Stomach (tissue), 9 donors: Measurements from ENCODE around the gene CITED4. TPM values are rescaled to one million over a fixed set of nuclear protein-coding genes. Genes with fewer than 3 reads are reported as not detected.

ENCODE experiments used
- DNase-seq, 2 donors: peaks; one replicate each; pipeline versions ENCODE4 v3.0.0 to v3.0.0-alpha.2; 2013 to 2019
- H3K27ac ChIP-seq, 5 donors: fragments of 200-600 bp in 4 of 5; sonication (generic) in 4 of 5; one replicate each; pipeline ENCODE4 v1.5.1; 2013 to 2019; ENCODE audit warnings: mild to moderate bottlenecking in 1 of 5, moderate library complexity in 1 of 5
- H3K27me3 ChIP-seq, 3 donors: fragments of 200-600 bp; sonication (generic); one replicate each; pipeline ENCODE4 v1.5.1; 2017 to 2019; ENCODE audit warnings: mixed run types in 1 of 3
- H3K36me3 ChIP-seq, 4 donors: fragments of 200-600 bp; sonication (generic); 1 replicate in 3 of 4; 2 replicates in 1 of 4; pipeline ENCODE4 v1.5.1; 2016 to 2019
- H3K4me1 ChIP-seq, 4 donors: fragments of 200-600 bp; sonication (generic); one replicate each; pipeline ENCODE4 v1.5.1; 2016 to 2019
- H3K4me3 ChIP-seq, 4 donors: fragments of 200-600 bp; sonication (generic) in 3 of 4; one replicate each; pipeline ENCODE4 v1.5.1; 2016 to 2019; ENCODE audit warnings: mild to moderate bottlenecking in 1 of 4
- H3K9me3 ChIP-seq, 4 donors: fragments of 200-600 bp; sonication (generic); one replicate each; pipeline ENCODE4 v1.5.1; 2016 to 2019
- EP300 ChIP-seq: sonication (generic); formaldehyde crosslinking; IDR thresholded peaks from one replicate; pipeline ENCODE4 v1.6.1; 2017; ENCODE audit warnings: antibody characterized with exemption
- POLR2A ChIP-seq, 4 donors: fragments of 450-650 bp; IDR thresholded peaks; one replicate each; pipeline ENCODE4 v1.6.1; 2016; ENCODE audit warnings: antibody characterized with exemption in 4 of 4, control low read depth in 2 of 4, mild to moderate bottlenecking in 1 of 4, moderate library complexity in 1 of 4
- POLR2AphosphoS5 ChIP-seq, 3 donors: sonication (generic); formaldehyde crosslinking; IDR thresholded peaks; one replicate each; pipeline ENCODE4 v1.6.1; 2016; ENCODE audit warnings: antibody characterized with exemption in 3 of 3
- WGBS, 5 donors: extraction: QIAGEN DNeasy Blood & Tissue Kit in 3 of 5; methylation state at CpG; one replicate each; pipeline versions ENCODE4 v1.1.5 to v1.1.7; 2013 to 2018; 5-methylcytosine and 5-hydroxymethylcytosine counted together
- intact Hi-C: fragments of 100-400 bp; cut with DNase I; formaldehyde crosslinking; loops from one replicate; pipeline ENCODE4 v1.15.1; 2023; ENCODE audit warnings: low total_unique reads
- polyA plus RNA-seq, 3 donors: library from polyadenylated mRNA; stranded (reverse); fragments of 200-250 nt; gene quantifications; one replicate each; pipeline ENCODE4 v1.2.3, GENCODE V29; 2013
- total RNA-seq, 5 donors: library from RNA; depleted of rRNA; stranded (reverse); fragments of >200 nt; gene quantifications; one replicate each; pipeline versions ENCODE4 v1.1.0 to v1.2.3, GENCODE V29; 2014 to 2016
- TF ChIP-seq, protein P1 (sequence below), 7 experiments: fragments of 450-650 bp in 4 of 7; fragments of 200-600 bp in 3 of 7; sonication (generic) in 3 of 7; IDR thresholded peaks; one replicate each; pipeline ENCODE4 v1.5.1; 2016 to 2019; ENCODE audit warnings: antibody characterized with exemption in 7 of 7, control low read depth in 2 of 7, mild to moderate bottlenecking in 1 of 7
- donor health status: healthy with polysubstance abuse.
- donor health status: Bipolar disorder and iron deficiency.
- donor health status: healthy.

Gene CITED4
- total and polyA plus RNA-seq, 8 donors, result 2.6 to 152 (median 28.7) TPM

DNA sequence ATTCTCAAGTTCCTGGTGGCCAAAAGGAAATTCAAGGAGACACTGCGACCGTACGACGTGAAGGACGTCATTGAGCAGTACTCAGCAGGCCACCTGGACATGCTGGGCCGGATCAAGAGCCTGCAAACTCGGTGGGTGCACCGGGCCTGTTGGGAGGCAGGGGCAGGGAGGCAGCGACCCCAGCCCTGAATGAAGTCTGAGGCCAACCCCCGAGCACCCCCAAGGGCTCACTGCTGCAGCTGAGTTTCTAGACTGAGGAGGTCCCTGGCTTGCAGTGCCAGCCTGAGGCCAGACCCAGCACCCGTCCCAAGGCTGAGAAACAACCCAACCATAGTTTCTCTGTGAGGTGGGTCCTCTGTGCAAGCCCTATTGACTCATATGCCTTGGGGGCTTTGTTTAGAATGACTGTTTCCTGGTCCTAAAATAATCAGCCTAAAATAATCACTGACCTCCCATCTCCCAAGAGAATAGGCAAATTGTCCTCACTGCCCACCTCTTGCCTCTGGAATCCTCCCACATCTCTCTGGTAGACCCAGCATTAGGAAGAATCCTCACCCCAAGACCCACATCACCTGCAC is 27.1 kb downstream of the CITED4 start:
- DNase-seq, result no peak
- peaks cover 0 to 63% (median 8%) of the 10 kb centered on the region in 4 donors for H3K36me3 ChIP-seq
- 83 to 90% (median 88%) methylated on average over 10 to 11 of the region's 11 CpGs for WGBS, 5 donors
- no peak overlapping the region for H3K27ac ChIP-seq
- H3K9me3 ChIP-seq, result no peaks in the 10 kb centered on the region
- H3K27me3 ChIP-seq, result no peaks in the 10 kb centered on the region
- intact Hi-C loops, result no loop called here
- no peak overlapping the region for H3K4me3 ChIP-seq
- TF ChIP-seq POLR2A (IDR thresholded peaks at IDR 0.05) (no peak), EP300 (no peak), POLR2AphosphoS5 (IDR thresholded peaks at IDR 0.05) (no peak)
- TF ChIP-seq, protein P1, sequence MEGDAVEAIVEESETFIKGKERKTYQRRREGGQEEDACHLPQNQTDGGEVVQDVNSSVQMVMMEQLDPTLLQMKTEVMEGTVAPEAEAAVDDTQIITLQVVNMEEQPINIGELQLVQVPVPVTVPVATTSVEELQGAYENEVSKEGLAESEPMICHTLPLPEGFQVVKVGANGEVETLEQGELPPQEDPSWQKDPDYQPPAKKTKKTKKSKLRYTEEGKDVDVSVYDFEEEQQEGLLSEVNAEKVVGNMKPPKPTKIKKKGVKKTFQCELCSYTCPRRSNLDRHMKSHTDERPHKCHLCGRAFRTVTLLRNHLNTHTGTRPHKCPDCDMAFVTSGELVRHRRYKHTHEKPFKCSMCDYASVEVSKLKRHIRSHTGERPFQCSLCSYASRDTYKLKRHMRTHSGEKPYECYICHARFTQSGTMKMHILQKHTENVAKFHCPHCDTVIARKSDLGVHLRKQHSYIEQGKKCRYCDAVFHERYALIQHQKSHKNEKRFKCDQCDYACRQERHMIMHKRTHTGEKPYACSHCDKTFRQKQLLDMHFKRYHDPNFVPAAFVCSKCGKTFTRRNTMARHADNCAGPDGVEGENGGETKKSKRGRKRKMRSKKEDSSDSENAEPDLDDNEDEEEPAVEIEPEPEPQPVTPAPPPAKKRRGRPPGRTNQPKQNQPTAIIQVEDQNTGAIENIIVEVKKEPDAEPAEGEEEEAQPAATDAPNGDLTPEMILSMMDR (IDR thresholded peaks at IDR 0.05), result no peak
- no peaks in the 10 kb centered on the region for H3K4me1 ChIP-seq

DNA sequence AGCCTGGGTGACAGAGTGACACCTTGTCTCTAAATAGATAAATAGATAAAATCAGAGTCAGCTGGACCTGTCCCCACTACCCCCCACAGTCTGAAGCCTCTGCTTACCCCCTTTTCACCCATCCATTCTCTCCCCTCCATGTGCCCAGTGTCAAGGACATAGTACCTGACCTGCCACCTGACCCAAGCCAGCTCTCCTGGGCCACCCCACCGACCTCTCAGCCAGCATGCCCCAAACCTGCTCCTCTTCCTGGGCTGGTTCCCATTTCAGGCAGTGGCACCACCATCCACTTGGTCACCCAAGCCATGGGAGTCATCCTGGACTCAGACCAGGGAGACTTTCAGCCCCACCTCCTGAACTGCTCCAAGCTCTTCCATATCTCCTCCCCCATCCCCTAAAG is 28.2 kb downstream of the CITED4 start:
- no peaks in the 10 kb centered on the region for H3K27me3 ChIP-seq
- no peaks in the 10 kb centered on the region for H3K4me1 ChIP-seq
- no peaks in the 10 kb centered on the region for H3K9me3 ChIP-seq
- TF ChIP-seq, protein P1 (IDR thresholded peaks at IDR 0.05), result no peak
- TF ChIP-seq EP300 (no peak), POLR2A (IDR thresholded peaks at IDR 0.05) (no peak), POLR2AphosphoS5 (IDR thresholded peaks at IDR 0.05) (no peak)
- WGBS, 5 donors, result 81 to 93% (median 83%) methylated on average over 1 of the region's 1 CpG
- H3K27ac ChIP-seq, result no peak overlapping the region
- intact Hi-C loops, result no loop called here
- H3K36me3 ChIP-seq, result peaks cover 0 to 55% (median 8%) of the 10 kb centered on the region in 4 donors
- DNase-seq, result no peak
- H3K4me3 ChIP-seq, result no peak overlapping the region

DNA sequence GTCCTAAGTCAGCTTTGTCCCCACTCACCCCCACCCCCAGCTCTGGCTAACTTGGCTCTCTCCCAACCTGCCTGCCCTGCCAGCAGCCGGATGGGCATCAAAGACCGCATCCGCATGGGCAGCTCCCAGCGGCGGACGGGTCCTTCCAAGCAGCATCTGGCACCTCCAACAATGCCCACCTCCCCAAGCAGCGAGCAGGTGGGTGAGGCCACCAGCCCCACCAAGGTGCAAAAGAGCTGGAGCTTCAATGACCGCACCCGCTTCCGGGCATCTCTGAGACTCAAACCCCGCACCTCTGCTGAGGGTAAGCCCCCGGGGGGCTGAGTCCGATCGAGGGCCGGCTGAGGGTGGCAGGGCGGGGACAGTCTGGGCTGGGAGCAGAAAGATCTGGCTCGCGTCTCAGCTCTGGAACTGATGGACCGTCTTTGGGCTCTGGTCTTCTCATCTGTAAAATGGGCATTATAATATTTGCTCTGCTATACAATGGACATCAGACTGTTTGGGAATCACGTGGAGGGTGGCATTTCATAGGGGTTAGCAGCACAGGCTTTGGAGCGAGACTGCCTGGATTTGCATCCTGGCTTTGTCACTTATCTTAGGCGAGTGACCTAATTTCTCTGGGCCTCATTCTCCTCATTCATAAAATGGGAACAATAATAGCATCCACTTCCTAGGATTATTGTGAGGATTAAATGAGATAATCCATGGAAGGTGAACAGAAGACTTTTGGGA is 31.0 kb downstream of the CITED4 start:
- Histone ChIP-seq H3K27me3 (no peaks in the 10 kb centered on the region), H3K4me3 (no peak overlapping the region), H3K9me3 (no peaks in the 10 kb centered on the region), H3K36me3 (peaks cover 0 to 36% (median 0%) of the 10 kb centered on the region in 4 donors), H3K27ac (no peak overlapping the region), H3K4me1 (no peaks in the 10 kb centered on the region)
- intact Hi-C loops, result no loop called here
- WGBS, 5 donors, result 86 to 95% (median 91%) methylated on average over 17 to 22 of the region's 22 CpGs
- no peak for DNase-seq
- TF ChIP-seq EP300 (no peak), POLR2AphosphoS5 (IDR thresholded peaks at IDR 0.05) (no peak), POLR2A (IDR thresholded peaks at IDR 0.05) (no peak)
- TF ChIP-seq, protein P1 (IDR thresholded peaks at IDR 0.05), result no peak

DNA sequence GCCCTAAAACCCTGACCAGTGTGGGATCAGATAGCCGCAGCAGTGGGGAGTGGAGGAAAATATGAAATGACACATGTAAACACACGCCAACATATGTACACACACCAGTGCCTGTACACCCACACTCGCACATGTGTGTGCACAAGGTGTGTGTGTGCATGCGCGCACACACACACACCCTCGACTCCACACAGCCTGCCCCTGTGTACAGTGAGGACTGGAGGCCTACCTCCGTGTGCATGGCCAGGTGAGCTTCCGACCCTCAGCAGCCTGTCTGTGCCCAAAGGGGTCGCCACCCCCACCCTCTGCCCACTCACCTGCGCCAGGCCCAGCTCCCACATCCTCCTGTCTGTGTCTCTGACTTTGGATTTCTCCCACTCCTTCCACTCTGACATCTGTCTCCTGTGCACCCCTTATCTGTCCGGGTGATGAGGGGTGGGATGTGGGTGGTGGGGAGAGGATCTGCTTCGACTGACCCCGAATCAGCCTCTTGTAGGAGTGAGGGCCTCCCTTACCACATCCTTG is 31.7 kb downstream of the CITED4 start:
- DNase-seq, result no peak

More for the DNA sequence above, 31.7 kb downstream of the CITED4 start:
- Histone ChIP-seq H3K4me3 (no peak overlapping the region), H3K36me3 (peaks cover 0 to 29% (median 0%) of the 10 kb centered on the region in 4 donors), H3K27me3 (no peaks in the 10 kb centered on the region), H3K9me3 (no peaks in the 10 kb centered on the region), H3K27ac (no peak overlapping the region), H3K4me1 (peaks cover 0 to 7% (median 3%) of the 10 kb centered on the region in 4 donors)
- TF ChIP-seq POLR2A (IDR thresholded peaks at IDR 0.05) (no peak), POLR2AphosphoS5 (IDR thresholded peaks at IDR 0.05) (no peak), EP300 (no peak)
- TF ChIP-seq, protein P1 (IDR thresholded peaks at IDR 0.05), result no peak
- intact Hi-C loops, result no loop called here
- WGBS, 5 donors, result 91 to 95% (median 94%) methylated on average over 13 of the region's 13 CpGs
